ENCODE data around the gene ZCCHC18. TPM values are rescaled to one million over a fixed set of nuclear protein-coding genes. Genes with fewer than 3 reads are reported as not detected.

Gene ZCCHC18
- total and polyA plus RNA-seq, 10 donors: 2.0 to 18.6 (median 5.1) TPM

DNA sequence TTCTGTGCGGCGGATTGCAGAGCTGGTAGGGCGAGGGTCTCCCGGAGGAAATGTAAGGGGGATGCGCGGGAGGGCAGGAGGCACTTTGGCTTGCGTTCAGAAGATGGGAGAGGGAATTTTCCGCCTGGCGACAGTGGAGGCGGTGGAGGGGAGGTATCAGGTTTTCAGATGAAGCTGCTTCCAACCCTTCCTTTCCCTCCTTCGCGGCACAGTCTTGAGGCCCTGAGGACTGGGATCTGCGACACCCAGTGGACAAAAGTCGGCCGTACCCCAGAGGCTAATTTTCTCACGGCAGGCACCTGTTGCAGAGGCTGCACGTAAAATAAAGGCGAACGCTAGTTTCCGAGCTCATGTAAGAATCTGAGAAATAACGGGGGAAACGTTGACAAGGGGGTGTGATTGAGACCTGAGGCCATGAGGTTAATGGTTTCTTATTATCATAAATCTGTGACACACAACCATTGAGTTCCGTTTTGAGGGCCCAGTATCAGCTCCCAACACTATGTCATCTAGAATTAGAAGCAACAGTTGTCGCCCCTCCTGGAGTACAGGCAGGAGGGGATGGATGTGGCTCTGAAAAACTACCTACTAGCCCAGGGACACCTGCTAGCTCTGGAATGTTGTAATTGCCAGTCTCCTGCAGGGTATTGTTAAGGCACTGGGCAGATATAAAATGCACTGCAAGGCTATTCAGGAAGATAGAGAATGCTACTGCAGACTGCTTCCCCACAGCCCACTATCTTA, 1.1 kb downstream of the ZCCHC18 start:
- Histone ChIP-seq H3K9me3 (no peaks in the 10 kb centered on the region), H3K27me3 (replicated peaks in 1 of 7) (peaks cover 0 to 13% (median 3%) of the 10 kb centered on the region in 7 donors), H3K4me1 (peaks cover 0 to 37% (median 10%) of the 10 kb centered on the region in 6 donors), H3K4me3 (peak overlapping the region in 7 of 8 donors; percentile 19 to 75 (median 55)), H3K27ac (peak overlapping the region in 5 of 8 donors; percentile 73 to 85 (median 84)), H3K36me3 (no peaks in the 10 kb centered on the region)
- TF ChIP-seq, protein P1, sequence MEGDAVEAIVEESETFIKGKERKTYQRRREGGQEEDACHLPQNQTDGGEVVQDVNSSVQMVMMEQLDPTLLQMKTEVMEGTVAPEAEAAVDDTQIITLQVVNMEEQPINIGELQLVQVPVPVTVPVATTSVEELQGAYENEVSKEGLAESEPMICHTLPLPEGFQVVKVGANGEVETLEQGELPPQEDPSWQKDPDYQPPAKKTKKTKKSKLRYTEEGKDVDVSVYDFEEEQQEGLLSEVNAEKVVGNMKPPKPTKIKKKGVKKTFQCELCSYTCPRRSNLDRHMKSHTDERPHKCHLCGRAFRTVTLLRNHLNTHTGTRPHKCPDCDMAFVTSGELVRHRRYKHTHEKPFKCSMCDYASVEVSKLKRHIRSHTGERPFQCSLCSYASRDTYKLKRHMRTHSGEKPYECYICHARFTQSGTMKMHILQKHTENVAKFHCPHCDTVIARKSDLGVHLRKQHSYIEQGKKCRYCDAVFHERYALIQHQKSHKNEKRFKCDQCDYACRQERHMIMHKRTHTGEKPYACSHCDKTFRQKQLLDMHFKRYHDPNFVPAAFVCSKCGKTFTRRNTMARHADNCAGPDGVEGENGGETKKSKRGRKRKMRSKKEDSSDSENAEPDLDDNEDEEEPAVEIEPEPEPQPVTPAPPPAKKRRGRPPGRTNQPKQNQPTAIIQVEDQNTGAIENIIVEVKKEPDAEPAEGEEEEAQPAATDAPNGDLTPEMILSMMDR (IDR thresholded peaks at IDR 0.05 in 8 of 11, conservative IDR thresholded peaks at IDR 0.05 in 3 of 11): peak in 9 of 11 experiments; percentile 12 to 59 (median 49)
- TF ChIP-seq POLR2A (IDR thresholded peaks at IDR 0.05): no peak
- TF ChIP-seq POLR2AphosphoS5 (IDR thresholded peaks at IDR 0.05): no peak
- 6 to 33% (median 14%) methylated on average over 15 to 24 of the region's 24 CpGs for WGBS, 5 donors
- intact Hi-C loops (cut with DNase I; ENCODE audit: low total_unique reads): no loop called here
- DNase-seq: peak; percentile 81

DNA sequence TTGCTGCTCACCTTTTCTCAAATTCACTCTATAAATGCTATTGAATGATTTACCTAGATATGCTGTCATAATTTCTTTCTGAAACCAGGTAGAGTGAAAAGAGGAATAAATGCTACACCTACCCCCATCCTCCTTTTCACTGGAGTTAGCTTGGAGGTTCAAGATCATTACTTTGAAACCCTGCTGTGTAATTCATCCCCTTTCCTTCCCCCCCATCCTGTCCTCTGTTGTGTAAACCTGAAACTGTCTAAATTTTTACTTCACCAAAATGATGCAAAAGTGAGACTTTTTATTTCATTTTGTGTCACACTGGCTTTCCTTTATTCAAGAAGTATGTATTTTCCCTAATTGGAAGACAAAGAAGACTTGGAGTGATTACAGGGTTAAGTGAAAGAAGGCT, 5.4 kb downstream of the ZCCHC18 start:
- Histone ChIP-seq H3K27ac (no peak overlapping the region), H3K4me1 (peaks cover 0 to 26% (median 9%) of the 10 kb centered on the region in 6 donors), H3K4me3 (no peak overlapping the region), H3K27me3 (replicated peaks in 1 of 7) (no peaks in the 10 kb centered on the region), H3K36me3 (no peaks in the 10 kb centered on the region), H3K9me3 (no peaks in the 10 kb centered on the region)
- DNase-seq: no peak
- no peak for TF ChIP-seq POLR2AphosphoS5 (IDR thresholded peaks at IDR 0.05)
- TF ChIP-seq, protein P1 (IDR thresholded peaks at IDR 0.05 in 8 of 11, conservative IDR thresholded peaks at IDR 0.05 in 3 of 11): no peak
- intact Hi-C loops (cut with DNase I; ENCODE audit: low total_unique reads): no loop called here

DNA sequence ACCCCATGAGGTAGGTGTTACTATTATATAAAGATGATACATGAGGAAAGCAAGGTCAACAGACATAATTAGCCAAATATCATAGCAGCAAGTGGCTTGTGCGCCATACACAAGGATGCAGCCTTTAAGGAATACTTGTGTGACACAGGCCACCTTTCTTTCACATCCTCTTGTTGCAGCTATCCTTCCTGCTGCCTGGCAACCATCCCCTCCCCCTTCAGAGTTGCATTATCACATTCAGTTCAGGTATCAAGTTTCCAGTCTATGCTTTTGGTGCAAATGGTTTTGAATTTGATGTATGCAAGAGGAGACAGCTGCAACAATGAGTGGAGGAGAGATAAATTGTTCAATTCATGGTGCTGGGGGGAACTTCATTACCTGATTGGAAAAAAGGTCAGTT, 6.4 kb downstream of the ZCCHC18 start:
- Histone ChIP-seq H3K4me1 (peaks cover 0 to 29% (median 11%) of the 10 kb centered on the region in 6 donors), H3K4me3 (no peak overlapping the region), H3K27me3 (replicated peaks in 1 of 7) (no peaks in the 10 kb centered on the region), H3K27ac (no peak overlapping the region), H3K36me3 (no peaks in the 10 kb centered on the region), H3K9me3 (no peaks in the 10 kb centered on the region)
- TF ChIP-seq POLR2AphosphoS5 (IDR thresholded peaks at IDR 0.05): no peak
- TF ChIP-seq, protein P1 (IDR thresholded peaks at IDR 0.05 in 8 of 11, conservative IDR thresholded peaks at IDR 0.05 in 3 of 11): no peak
- 61 to 91% (median 73%) methylated on average over 1 of the region's 1 CpG for WGBS, 5 donors
- DNase-seq: no peak
- intact Hi-C loops (cut with DNase I; ENCODE audit: low total_unique reads): no loop called here

- intact Hi-C loops (cut with DNase I; ENCODE audit: low total_unique reads): no loop called here
- Histone ChIP-seq H3K27me3 (replicated peaks in 1 of 7) (no peaks in the 10 kb centered on the region), H3K4me1 (peaks cover 0 to 45% (median 10%) of the 10 kb centered on the region in 6 donors), H3K27ac (peak overlapping the region in 4 of 8 donors; percentile 52 to 72 (median 64)), H3K36me3 (no peaks in the 10 kb centered on the region), H3K9me3 (no peaks in the 10 kb centered on the region), H3K4me3 (no peak overlapping the region)
- no peak for DNase-seq
- TF ChIP-seq POLR2AphosphoS5 (IDR thresholded peaks at IDR 0.05) (no peak), POLR2A (IDR thresholded peaks at IDR 0.05) (no peak)
- TF ChIP-seq, protein P1 (IDR thresholded peaks at IDR 0.05 in 8 of 11, conservative IDR thresholded peaks at IDR 0.05 in 3 of 11): no peak
- WGBS, 5 donors: 3 to 35% (median 11%) methylated on average over 5 of the region's 5 CpGs
These were observed 10.5 kb downstream of the ZCCHC18 start for GRCh38 chrX:104122829-104123228.
